ENCODE measurements around the gene DTWD1. TPM values are rescaled to one million over a fixed set of nuclear protein-coding genes. Genes with fewer than 3 reads are reported as not detected.
"Not testable (repeated sequence)": the region's sequence is repeated elsewhere in the genome, so short reads cannot be mapped to it uniquely, and the experiment has no call there.

DTWD1 gene
- total and polyA plus RNA-seq, 10 of the 15 experiments (the other 5 are each of a cell fraction or from before 2014, with no cell fraction given), result 13.9 to 32.0 (median 19.3) TPM

DNA sequence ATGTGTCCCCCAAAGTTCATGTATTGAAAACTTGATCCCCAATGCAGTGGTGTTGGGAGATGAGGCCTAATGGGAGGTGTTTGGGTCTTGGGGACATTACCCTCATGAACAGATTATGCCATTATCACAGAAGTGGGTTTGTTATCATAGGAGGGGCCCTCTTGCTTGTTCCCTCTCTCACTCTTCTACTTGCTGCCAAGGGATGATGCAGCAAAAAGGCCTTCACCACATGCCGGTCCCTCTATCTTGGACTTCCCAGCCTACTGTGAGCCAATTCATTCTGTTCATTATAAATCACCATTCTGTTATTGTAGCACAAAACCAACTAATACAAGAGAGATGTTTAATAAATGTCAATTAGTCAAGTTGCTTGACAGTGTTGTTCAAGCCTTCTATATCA lies 47.4 kb upstream of the DTWD1 start (continued):
- no peak for TF ChIP-seq FOS (IDR thresholded peaks at IDR 0.05; ENCODE audit: borderline replicate concordance, extremely low read depth, insufficient read length)
- TF ChIP-seq MLLT1 (IDR thresholded peaks at IDR 0.05), result no peak
- TF ChIP-seq POLR2A (IDR thresholded peaks at IDR 0.05; ENCODE audit: low read depth, low read length), result no peak

GRCh38 chr15:49589030-49589429 lies 31.8 kb upstream of the DTWD1 start:
- intact Hi-C loops (cut with micrococcal nuclease; ENCODE audit: unreplicated experiment) (no loop called here), in situ Hi-C loops (cut with MboI) (no loop called here)
- TF ChIP-seq ZNF24 (IDR thresholded peaks at IDR 0.05) (no peak), CREB1 (IDR thresholded peaks at IDR 0.05; ENCODE audit: low read depth) (no peak), ETV6 (conservative IDR thresholded peaks at IDR 0.05 in 1 of 2, IDR thresholded peaks at IDR 0.05 in 1 of 2; ENCODE audit: borderline replicate concordance in 1 of 2, low read depth in 1 of 2) (no peak), JUND (IDR thresholded peaks at IDR 0.05; ENCODE audit: low read depth, low read length) (no peak), FOS (IDR thresholded peaks at IDR 0.05; ENCODE audit: borderline replicate concordance, extremely low read depth, insufficient read length) (no peak), TCF12 (IDR thresholded peaks at IDR 0.05; ENCODE audit: low read depth, low read length) (no peak), CHD1 (IDR thresholded peaks at IDR 0.05; ENCODE audit: low read depth, low read length) (no peak), MEF2B (IDR thresholded peaks at IDR 0.05; ENCODE audit: partially characterized antibody, poor library complexity, severe bottlenecking) (no peak), FOXK2 (IDR thresholded peaks at IDR 0.05) (no peak), YY1 (IDR thresholded peaks at IDR 0.05; ENCODE audit: low read depth, low read length) (no peak), POLR2A (IDR thresholded peaks at IDR 0.05; ENCODE audit: low read depth, low read length) (no peak), ZZZ3 (IDR thresholded peaks at IDR 0.05; ENCODE audit: control insufficient read depth, insufficient read length, low read depth) (no peak), SREBF2 (IDR thresholded peaks at IDR 0.05; ENCODE audit: low read length) (no peak), MEF2A (IDR thresholded peaks at IDR 0.05; ENCODE audit: insufficient read depth, low read depth, low read length) (no peak)
- BruUV-seq (replicated peaks), result no TSS peak
- H3K4me3 ChIP-seq, result no peak overlapping the region
- H3K4me2 ChIP-seq (ENCODE audit: control insufficient read depth, insufficient read depth), result no peak overlapping the region
- H3K9ac ChIP-seq (ENCODE audit: control insufficient read depth, insufficient read depth, low read length), result no peak overlapping the region
- ChIA-PET SMC1A (ENCODE audit: uncharacterized antibody, unreplicated experiment) (interaction anchor here (1.5 kb wide), 1 partner anchor 53 kb away, joined by 3 read pairs; no protein-coding TSS in a partner anchor), POLR2A (no interaction called here), CTCF (no interaction called here), RAD21 (ENCODE audit: unreplicated experiment) (interaction anchor here (1.0 to 1.2 kb wide), 2 partner anchors 32 to 414 kb away, joined by 3 to 4 read pairs; partner anchors contain the start of genes DTWD1 and FAM227B)
- H3K36me3 ChIP-seq (ENCODE audit: control insufficient read depth in 2 of 2, insufficient read depth in 2 of 2, low read length in 1 of 2), result no peaks in the 10 kb centered on the region
- FAIRE-seq (peak; percentile 18), ATAC-seq (peak; percentile 81), DNase-seq (ENCODE audit: low read depth, low spot score) (no peak)
- no peaks in the 10 kb centered on the region; the same call in 2 of the 3 replicates for H3K9me3 ChIP-seq (replicated peaks; ENCODE audit: control insufficient read depth, insufficient read depth, low read length)
- H3K27ac ChIP-seq (ENCODE audit: control insufficient read depth, insufficient read depth), result no peak overlapping the region
- no peak overlapping the region for H2AFZ ChIP-seq (ENCODE audit: control insufficient read depth, low read depth, low read length)
- H3K79me2 ChIP-seq (ENCODE audit: control insufficient read depth, insufficient read depth, low read length), result no peaks in the 10 kb centered on the region
- H3K4me1 ChIP-seq (ENCODE audit: control insufficient read depth, insufficient read depth, low read length), result no peaks in the 10 kb centered on the region
- no peaks in the 10 kb centered on the region for H4K20me1 ChIP-seq (ENCODE audit: control insufficient read depth, insufficient read depth)
- no peaks in the 10 kb centered on the region for H3K27me3 ChIP-seq (replicated peaks in 1 of 2; ENCODE audit: control insufficient read depth in 2 of 2, insufficient read depth in 2 of 2, low read length in 1 of 2)

DNA sequence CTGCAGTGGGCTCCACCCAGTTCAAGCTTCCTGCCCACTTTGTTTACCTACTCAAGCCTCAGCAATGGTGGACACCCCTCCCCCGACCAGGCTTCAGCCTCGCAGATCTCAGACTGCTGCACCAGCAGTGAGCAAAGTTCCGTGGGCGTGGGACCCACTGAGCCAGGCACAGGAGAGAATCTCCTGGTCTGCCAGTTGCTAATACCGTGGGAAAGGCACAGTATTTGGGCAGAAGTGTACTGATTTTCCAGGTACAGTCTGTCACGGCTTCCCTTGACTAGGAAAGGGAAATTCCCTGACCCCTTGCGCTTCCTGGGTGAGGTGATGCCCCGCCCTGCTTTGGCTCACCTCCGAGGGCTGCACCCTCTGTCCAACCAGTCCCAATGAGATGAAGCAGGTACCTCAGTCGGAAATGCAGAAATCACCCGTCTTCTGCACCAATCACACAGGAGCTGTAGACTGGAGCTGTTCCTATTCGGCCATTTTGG lies 28.0 kb upstream of the DTWD1 start:
- H3K79me2 ChIP-seq (ENCODE audit: control insufficient read depth, insufficient read depth, low read length); H3K9me3 ChIP-seq (replicated peaks; ENCODE audit: control insufficient read depth, insufficient read depth, low read length); intact Hi-C loops (cut with micrococcal nuclease; ENCODE audit: unreplicated experiment); ATAC-seq; H3K4me3 ChIP-seq; in situ Hi-C loops (cut with MboI); DNase-seq (ENCODE audit: low read depth, low spot score); H2AFZ ChIP-seq (ENCODE audit: control insufficient read depth, low read depth, low read length); FAIRE-seq; BruUV-seq (replicated peaks); H3K36me3 ChIP-seq (ENCODE audit: control insufficient read depth in 2 of 2, insufficient read depth in 2 of 2, low read length in 1 of 2); H3K27me3 ChIP-seq (replicated peaks in 1 of 2; ENCODE audit: control insufficient read depth in 2 of 2, insufficient read depth in 2 of 2, low read length in 1 of 2); H3K9ac ChIP-seq (ENCODE audit: control insufficient read depth, insufficient read depth, low read length); POLR2A ChIA-PET; SMC1A ChIA-PET (ENCODE audit: uncharacterized antibody, unreplicated experiment); H3K27ac ChIP-seq (ENCODE audit: control insufficient read depth, insufficient read depth); H3K4me2 ChIP-seq (ENCODE audit: control insufficient read depth, insufficient read depth); H3K4me1 ChIP-seq (ENCODE audit: control insufficient read depth, insufficient read depth, low read length); H4K20me1 ChIP-seq (ENCODE audit: control insufficient read depth, insufficient read depth): not testable (repeated sequence)
- WGBS (ENCODE audit: insufficient coverage, insufficient replicate concordance, low lambda C conversion rate, missing lambda C conversion rate), result 76% methylated on average over 12 of the region's 12 CpGs
- CTCF ChIA-PET, result interaction anchor here (0.6 kb wide), 1 partner anchor 22 kb away, joined by 3 read pairs; no protein-coding TSS in a partner anchor
- RAD21 ChIA-PET (ENCODE audit: unreplicated experiment), result interaction anchor here (0.6 kb wide), 1 partner anchor 709 kb away, joined by 3 read pairs; no protein-coding TSS in a partner anchor

All from GM12878 (cell line).